HepG2 (cell line): ENCODE measurements around the gene TBC1D7. TPM values are rescaled to one million over a fixed set of nuclear protein-coding genes. Genes with fewer than 3 reads are reported as not detected.

Experiments
- ATAC-seq: fragments of 200-7000 bp; cut with Tn5 transposase; 3 replicates; pipeline ENCODE4 v1.9.1; 2020; ENCODE audit warnings: mild to moderate bottlenecking, moderate library complexity
- BruUV-seq: library from RNA; stranded (reverse); fragments of 400-500 nt; replicated peaks from 2 replicates; lab custom pipeline; 2021; lab: Mats Ljungman, UMichigan
- CTCF ChIA-PET: fragments of 300-600 bp; formaldehyde crosslinking; extraction: SDS; loops from one replicate; lab custom pipeline; 2021; ENCODE audit warnings: low total read pairs, inconsistent platforms, low intra/inter-chr PET ratio; lab: Yijun Ruan, JAX
- POLR2A ChIA-PET: fragments of 350-600 bp; sonication (Branson Sonifier 250); formaldehyde crosslinking; loops from one replicate; lab custom pipeline; 2020; ENCODE audit warnings: antibody characterized with exemption, inconsistent platforms; lab: Yijun Ruan, JAX
- DNase-seq: peaks from one replicate; pipeline ENCODE4 v3.0.0-alpha.2; 2015; ENCODE audit warnings: low spot score
- FAIRE-seq: peaks from 3 replicates; lab custom pipeline; 2011; peaks lifted over from hg19 to GRCh38; lab: Jason Lieb, UNC
- H2AFZ ChIP-seq: one replicate; pipeline ENCODE4 v1.6.1; 2011; ENCODE audit warnings: low read length, inconsistent platforms
- H3K27ac ChIP-seq: fragments of 300-600 bp; 3 replicates; pipeline ENCODE4 v1.8.0; 2011; ENCODE audit warnings: mixed run types, mild to moderate bottlenecking, mixed read lengths, low read length, inconsistent platforms; ENCODE audit not compliant: insufficient read depth; ENCODE audit errors: extremely low read length
- H3K27me3 ChIP-seq, 2 experiments: fragments of 200-600 bp in 1 of 2; 2 replicates in 1 of 2; 3 replicates in 1 of 2; pipeline versions ENCODE4 v1.6.0 to v1.8.0; 2011; ENCODE audit warnings: low read length in 2 of 2, mild to moderate bottlenecking in 2 of 2, moderate library complexity in 2 of 2, inconsistent platforms in 1 of 2; ENCODE audit not compliant: insufficient read depth in 2 of 2, control insufficient read depth in 1 of 2
- H3K36me3 ChIP-seq, 2 experiments: fragments of 200-600 bp in 1 of 2; replicated peaks in 1 of 2; 2 replicates in 1 of 2; 3 replicates in 1 of 2; pipeline versions ENCODE4 v1.5.1 to v1.8.0; 2011; ENCODE audit warnings: low read length in 2 of 2, inconsistent platforms in 1 of 2; ENCODE audit not compliant: insufficient read depth in 2 of 2, control insufficient read depth in 1 of 2
- H3K4me1 ChIP-seq: 2 replicates; pipeline ENCODE4 v1.5.1; 2012; ENCODE audit warnings: low read length, inconsistent platforms; ENCODE audit not compliant: insufficient read depth
- H3K4me2 ChIP-seq: 2 replicates; pipeline ENCODE4 v1.6.0; 2011; ENCODE audit warnings: low read depth, low read length, inconsistent platforms
- H3K4me3 ChIP-seq, 3 experiments: fragments of 200-600 bp in 1 of 3; sonication (generic), shearing (Covaris generic) in 1 of 3; replicated peaks in 1 of 3; 2 replicates each; pipeline ENCODE4 v1.5.1; 2011 to 2016; ENCODE audit warnings: low read length in 3 of 3, inconsistent platforms in 2 of 3, low read depth in 2 of 3, mild to moderate bottlenecking in 2 of 3, control low read depth in 1 of 3, mixed read lengths in 1 of 3; ENCODE audit not compliant: insufficient read depth in 1 of 3
- H3K79me2 ChIP-seq: one replicate; pipeline ENCODE4 v1.6.1; 2011; ENCODE audit warnings: low read length, inconsistent platforms; ENCODE audit not compliant: insufficient read depth
- H3K9ac ChIP-seq: 2 replicates; pipeline ENCODE4 v1.6.0; 2011; ENCODE audit warnings: mild to moderate bottlenecking, low read depth, low read length, inconsistent platforms; ENCODE audit not compliant: insufficient read depth
- H3K9me3 ChIP-seq: 2 replicates; pipeline ENCODE4 v1.5.1; 2012; ENCODE audit warnings: mild to moderate bottlenecking, low read length
- H4K20me1 ChIP-seq: 2 replicates; pipeline ENCODE4 v1.6.0; 2011; ENCODE audit warnings: inconsistent platforms, mild to moderate bottlenecking, low read length, moderate library complexity; ENCODE audit not compliant: insufficient read depth
- AKAP8 ChIP-seq: sonication (generic); formaldehyde crosslinking; IDR thresholded peaks from 2 replicates; pipeline ENCODE4 v1.5.1; 2020; ENCODE audit warnings: mild to moderate bottlenecking, missing genetic modification reagents
- NCOA1 ChIP-seq: sonication (generic); formaldehyde crosslinking; IDR thresholded peaks from 2 replicates; pipeline ENCODE4 v1.9.0; 2021; ENCODE audit warnings: missing genetic modification reagents
- TCF12 ChIP-seq, 2 experiments: fragments of 450-650 bp in 1 of 2; sonication (generic) in 1 of 2; formaldehyde crosslinking in 1 of 2; IDR thresholded peaks; 2 replicates each; pipeline versions ENCODE4 v1.6.1 to v1.8.0; 2017 to 2022; ENCODE audit warnings: antibody characterized with exemption in 1 of 2, mild to moderate bottlenecking in 1 of 2, missing genetic modification reagents in 1 of 2, moderate library complexity in 1 of 2
- THAP11 ChIP-seq: IDR thresholded peaks from 2 replicates; pipeline ENCODE4 v1.6.1; 2016; ENCODE audit warnings: missing biosample characterization, missing genetic modification reagents
- ZNF225 ChIP-seq: sonication (generic); formaldehyde crosslinking; IDR thresholded peaks from 2 replicates; pipeline ENCODE4 v1.4.0; 2020; ENCODE audit warnings: mild to moderate bottlenecking, missing genetic modification reagents
- ZNF414 ChIP-seq: sonication (generic); formaldehyde crosslinking; IDR thresholded peaks from 2 replicates; pipeline ENCODE4 v1.5.0; 2020; ENCODE audit warnings: missing genetic modification reagents
- WGBS: methylation state at CpG from one replicate; pipeline ENCODE4 v1.1.6; 2017; ENCODE audit warnings: low lambda C conversion rate; 5-methylcytosine and 5-hydroxymethylcytosine counted together
- in situ Hi-C: cut with HindIII; loops from 2 replicates; pipeline ENCODE4 v1.10.0; 2017; ENCODE audit warnings: low pct_unique_long_range_greater_than_20kb; ENCODE audit not compliant: extremely low pct_ligation_motif_present
- intact Hi-C: fragments of 100-400 bp; cut with micrococcal nuclease; formaldehyde crosslinking; loops from one replicate; pipeline ENCODE4 v1.10.0; 2022; ENCODE audit not compliant: unreplicated experiment
- polyA plus RNA-seq, 8 experiments: library from polyadenylated mRNA; depleted of rRNA in 3 of 8; stranded (reverse) in 7 of 8; unstranded in 1 of 8; fragments of >200 nt; fragmentation: Illumina TruSeq in 4 of 8; extraction: Trizol in 4 of 8; gene quantifications; 2 replicates each; pipeline versions ENCODE4 v1.2.1 to v1.2.3, GENCODE V29; 2011 to 2016; ENCODE audit warnings: low read depth in 4 of 8, missing spikeins in 1 of 8, mixed read lengths in 1 of 8; ENCODE audit not compliant: insufficient read depth in 1 of 8
- total RNA-seq, 5 experiments: library from RNA; depleted of rRNA; stranded (reverse); fragments of >200 nt; fragmentation: Illumina TruSeq; extraction: Trizol; gene quantifications; 2 replicates each; pipeline ENCODE4 v1.2.3, GENCODE V29; 2016; ENCODE audit warnings: low read depth in 1 of 5

TBC1D7 gene
- total and polyA plus RNA-seq, 2 of the 13 experiments (the other 11 are each of a cell fraction or from before 2014, with no cell fraction given): 23.3 to 30.8 TPM

DNA sequence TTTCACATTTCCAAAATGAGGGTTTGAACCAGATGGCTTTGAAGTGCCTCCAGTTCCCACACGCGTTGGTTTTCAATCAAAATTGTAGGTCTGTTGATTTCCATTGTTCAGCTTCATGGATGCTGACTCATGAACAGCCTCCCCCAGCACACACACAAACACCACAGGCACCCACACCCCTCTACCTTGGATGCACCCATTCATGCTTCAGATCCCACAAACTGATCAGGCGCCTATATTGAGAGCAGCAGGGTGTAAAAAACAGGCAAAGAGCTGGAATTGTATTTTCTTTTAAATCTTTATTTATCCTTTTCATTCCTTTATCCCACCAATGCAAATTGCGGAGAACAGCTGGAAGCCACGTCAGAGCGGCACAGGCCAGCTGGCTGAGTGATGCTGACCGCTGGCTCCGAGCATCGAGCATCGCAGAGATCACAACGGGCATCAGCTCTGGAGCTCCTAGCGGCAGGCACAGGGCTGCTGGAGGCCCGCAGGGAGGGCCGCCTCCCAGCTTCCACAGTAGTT is 29.3 kb upstream of the TBC1D7 start (continued):
- TF ChIP-seq TCF12 (IDR thresholded peaks at IDR 0.05) (no peak), TCF12 (CRISPR knock-in tag; IDR thresholded peaks at IDR 0.05) (no peak)

- FAIRE-seq: no peak
- H3K4me3 ChIP-seq: no peak overlapping the region
- ChIA-PET POLR2A (no interaction called here), CTCF (no interaction called here)
- H3K36me3 ChIP-seq: no peaks in the 10 kb centered on the region
- no TSS peak for BruUV-seq
- no peak overlapping the region for H3K4me2 ChIP-seq
- H3K27ac ChIP-seq: no peak overlapping the region
- DNase-seq: no peak
- no peak for TF ChIP-seq AKAP8 (CRISPR knock-in tag)
- TF ChIP-seq ZNF414 (CRISPR knock-in tag): no peak
- no peak for TF ChIP-seq ZNF225 (CRISPR knock-in tag)
- TF ChIP-seq THAP11: no peak
- TF ChIP-seq NCOA1 (CRISPR knock-in tag): no peak
- intact Hi-C loops (no loop called here), in situ Hi-C loops (no loop called here)
- H3K27me3 ChIP-seq: no peaks in the 10 kb centered on the region
- ATAC-seq: no peak
- no peaks in the 10 kb centered on the region for H3K79me2 ChIP-seq
- 74% methylated on average over 6 of the region's 6 CpGs for WGBS
- H3K4me1 ChIP-seq: peaks cover 9% of the 10 kb centered on the region
- H3K9ac ChIP-seq: no peak overlapping the region
- H2AFZ ChIP-seq: no peak overlapping the region
- H3K9me3 ChIP-seq: no peaks in the 10 kb centered on the region
- H4K20me1 ChIP-seq: no peaks in the 10 kb centered on the region
These were observed 27.9 kb upstream of the TBC1D7 start for GRCh38 chr6:13355999-13356785.
